ENCODE data around the gene RGS9BP.
"Not testable (repeated sequence)": the region's sequence is repeated elsewhere in the genome, so short reads cannot be mapped to it uniquely, and the experiment has no call there.

RGS9BP gene

GRCh38 chr19:32700129-32700528, 24.5 kb downstream of the RGS9BP start:
- DNase-seq, result not testable (repeated sequence)

GRCh38 chr19:32702010-32702409, 26.4 kb downstream of the RGS9BP start:
- no peak for DNase-seq

GRCh38 chr19:32704006-32704405, 28.4 kb downstream of the RGS9BP start:
- not testable (repeated sequence) for DNase-seq

GRCh38 chr19:32708457-32708856, 32.8 kb downstream of the RGS9BP start:
- no peak for DNase-seq

- no peak for DNase-seq
Observed at GRCh38 chr19:32709032-32709431, 33.4 kb downstream of the RGS9BP start.

GRCh38 chr19:32711747-32712146, 36.1 kb downstream of the RGS9BP start:
- DNase-seq, result no peak

GRCh38 chr19:32716203-32716602, 40.6 kb downstream of the RGS9BP start:
- DNase-seq, result not testable (repeated sequence)

- DNase-seq, result no peak
Observed at GRCh38 chr19:32717496-32717895, 41.8 kb downstream of the RGS9BP start.

- DNase-seq, result no peak
Observed at GRCh38 chr19:32718286-32718685, 42.6 kb downstream of the RGS9BP start.

- DNase-seq, result no peak
Observed at GRCh38 chr19:32719611-32720059, 44.0 kb downstream of the RGS9BP start, which contains the start of gene TDRD12. TDRD12 (plus strand) TSS chr19:32719767; CDS start chr19:32720073, 306 bp downstream.

- no peak for DNase-seq
Observed at GRCh38 chr19:32720216-32720935, 44.7 kb downstream of the RGS9BP start.

- no peak for DNase-seq
Observed at GRCh38 chr19:32720936-32721250, 45.2 kb downstream of the RGS9BP start.

All from fibroblast of skin of right quadriceps (primary cell).